Caco-2 (cell line): ENCODE results near the gene CHSY1. TPM values are rescaled to one million over a fixed set of nuclear protein-coding genes. Genes with fewer than 3 reads are reported as not detected.

Experiments used
- BruUV-seq: library from RNA; stranded (reverse); fragments of 400-500 nt; replicated peaks from 2 replicates; lab custom pipeline; 2021; lab: Mats Ljungman, UMichigan
- CTCF ChIA-PET: fragments of 300-600 bp; sonication (Branson Sonifier 250); formaldehyde crosslinking; loops from one replicate; lab custom pipeline; 2022; ENCODE audit warnings: antibody characterized with exemption; lab: Charles Lee
- POLR2A ChIA-PET: fragments of 300-600 bp; sonication (Branson Sonifier 250); formaldehyde crosslinking; loops from one replicate; lab custom pipeline; 2022; ENCODE audit warnings: antibody characterized with exemption; lab: Charles Lee
- DNase-seq, 2 experiments: peaks; one replicate each; pipeline versions ENCODE4 v3.0.0 to v3.0.0-alpha.2; 2020 to 2022
- H3K27me3 ChIP-seq: replicated peaks from 2 replicates; pipeline ENCODE4 v1.6.0; 2011; ENCODE audit warnings: low read length; ENCODE audit not compliant: control insufficient read depth, insufficient read depth
- H3K36me3 ChIP-seq: 2 replicates; pipeline ENCODE4 v1.5.1; 2011; ENCODE audit warnings: low read length; ENCODE audit not compliant: control insufficient read depth, insufficient read depth
- H3K4me1 ChIP-seq: fragments of 250-450 bp; sonication (Bioruptor Pico); 2 replicates; pipeline ENCODE4 v1.5.1; 2020; ENCODE audit warnings: mild to moderate bottlenecking
- H3K4me3 ChIP-seq: 2 replicates; pipeline ENCODE4 v1.5.1; 2011; ENCODE audit warnings: low read depth, mild to moderate bottlenecking, control low read depth, low read length
- H3K9me3 ChIP-seq: fragments of 250-450 bp; sonication (Bioruptor Pico); 2 replicates; pipeline ENCODE4 v1.5.1; 2020; ENCODE audit warnings: mild to moderate bottlenecking, moderate library complexity
- H3K27ac Mint-ChIP-seq: one replicate; pipeline ENCODE4 v1.8.0; 2022; ENCODE audit warnings: mixed read lengths; ENCODE audit not compliant: unreplicated experiment
- H3K27me3 Mint-ChIP-seq: one replicate; pipeline ENCODE4 v1.8.0; 2022; ENCODE audit warnings: mixed read lengths; ENCODE audit not compliant: insufficient read depth, unreplicated experiment
- H3K36me3 Mint-ChIP-seq: one replicate; pipeline ENCODE4 v1.8.0; 2022; ENCODE audit warnings: mild to moderate bottlenecking, mixed read lengths; ENCODE audit not compliant: insufficient read depth, unreplicated experiment
- H3K4me1 Mint-ChIP-seq: one replicate; pipeline ENCODE4 v1.8.0; 2022; ENCODE audit warnings: low read depth, mixed read lengths; ENCODE audit not compliant: unreplicated experiment
- H3K4me3 Mint-ChIP-seq: one replicate; pipeline ENCODE4 v1.8.0; 2022; ENCODE audit warnings: mild to moderate bottlenecking, moderate library complexity, mixed read lengths; ENCODE audit not compliant: unreplicated experiment
- H3K9me3 Mint-ChIP-seq: one replicate; pipeline ENCODE4 v1.8.0; 2022; ENCODE audit warnings: mixed read lengths; ENCODE audit not compliant: unreplicated experiment
- CTCF ChIP-seq, 2 experiments: fragments of 200-600 bp in 1 of 2; IDR thresholded peaks; 1 replicate in 1 of 2; 2 replicates in 1 of 2; pipeline versions ENCODE4 v1.5.1 to v1.8.0; 2011 to 2022; ENCODE audit warnings: antibody characterized with exemption in 1 of 2, control low read depth in 1 of 2, inconsistent platforms in 1 of 2, low read depth in 1 of 2, low read length in 1 of 2, mild to moderate bottlenecking in 1 of 2, moderate library complexity in 1 of 2; ENCODE audit not compliant: insufficient read depth in 1 of 2, severe bottlenecking in 1 of 2, unreplicated experiment in 1 of 2
- intact Hi-C: fragments of 100-400 bp; cut with micrococcal nuclease; formaldehyde crosslinking; loops from one replicate; pipeline ENCODE4 v1.10.0; 2022; ENCODE audit not compliant: unreplicated experiment
- total RNA-seq: library from RNA; stranded (reverse); gene quantifications from 2 replicates; pipeline ENCODE4 v1.2.3, GENCODE V29; 2022

The CHSY1 gene
- total RNA-seq, 1 experiment from 2014 or later = 18.7 TPM

DNA sequence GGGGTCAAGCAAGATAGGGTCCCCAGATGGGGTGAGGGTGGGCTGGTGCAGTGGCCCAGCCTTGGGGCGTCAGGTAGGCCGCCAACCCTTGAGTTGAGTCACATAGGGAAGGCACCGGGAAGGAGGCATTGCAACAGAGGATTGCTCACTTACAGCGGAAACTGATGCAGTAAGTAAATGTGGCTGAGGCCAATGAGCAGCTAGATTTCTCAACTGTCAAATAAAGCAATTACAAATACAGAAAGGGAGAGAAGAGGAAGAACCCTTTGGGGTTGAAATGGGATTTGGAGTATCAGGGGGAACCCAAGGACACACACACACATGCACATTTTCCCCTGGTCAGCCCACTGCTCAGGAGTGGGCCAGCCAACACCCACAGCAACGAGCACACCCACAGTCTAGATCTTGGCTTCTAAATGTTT is 44.0 kb downstream of the CHSY1 start:
- Histone ChIP-seq H3K4me3 (no peak overlapping the region), H3K9me3 (no peaks in the 10 kb centered on the region), H3K27me3 (no peaks in the 10 kb centered on the region), H3K36me3 (no peaks in the 10 kb centered on the region; the same call in 1 of the 2 replicates), H3K4me1 (0 out of 2 replicates have a peak, but pooled peaks cover 8% of the 10 kb centered on the region)
- ChIA-PET CTCF (no interaction called here), POLR2A (no interaction called here)
- H3K4me3 Mint-ChIP-seq = no peak overlapping the region
- no TSS peak for BruUV-seq
- DNase-seq = no peak
- no peaks in the 10 kb centered on the region for H3K9me3 Mint-ChIP-seq
- no peak for TF ChIP-seq CTCF (IDR thresholded peaks at IDR 0.05; ENCODE audit: insufficient read depth in 1 of 2, low read depth in 1 of 2, low read length in 1 of 2, severe bottlenecking in 1 of 2, unreplicated experiment in 1 of 2)
- intact Hi-C loops = no loop called here
- H3K27me3 Mint-ChIP-seq = no peaks in the 10 kb centered on the region
- peaks cover 10% of the 10 kb centered on the region for H3K4me1 Mint-ChIP-seq
- no peak overlapping the region for H3K27ac Mint-ChIP-seq
- no peaks in the 10 kb centered on the region for H3K36me3 Mint-ChIP-seq

DNA sequence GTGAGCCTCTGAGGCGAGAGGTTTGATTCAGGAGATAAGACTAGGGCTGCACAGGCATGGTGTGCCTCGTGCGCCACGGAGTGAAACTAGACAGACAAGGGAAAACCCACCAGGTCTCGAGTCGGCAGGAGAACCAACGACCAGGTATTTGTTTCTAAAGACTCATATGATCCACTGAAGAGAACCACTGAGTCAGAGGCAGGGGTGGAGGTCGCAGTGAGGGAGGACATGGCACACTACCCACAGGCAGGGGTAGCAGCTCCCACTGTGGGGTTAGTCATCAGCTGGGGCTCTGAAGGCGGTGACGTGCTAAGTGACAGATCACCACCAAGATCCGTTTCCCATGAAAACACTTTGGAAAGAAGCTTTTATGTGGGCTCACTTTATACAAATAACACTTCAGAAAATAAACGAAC is 45.7 kb downstream of the CHSY1 start:
- H3K27me3 ChIP-seq = no peaks in the 10 kb centered on the region
- CTCF ChIA-PET = no interaction called here
- no peak overlapping the region for H3K4me3 ChIP-seq
- H3K4me1 ChIP-seq = 0 out of 2 replicates have a peak, but pooled peaks cover 6% of the 10 kb centered on the region
- H3K36me3 Mint-ChIP-seq = no peaks in the 10 kb centered on the region
- POLR2A ChIA-PET = no interaction called here
- no peaks in the 10 kb centered on the region for H3K9me3 ChIP-seq
- intact Hi-C loops = no loop called here
- no peaks in the 10 kb centered on the region for H3K27me3 Mint-ChIP-seq
- H3K4me1 Mint-ChIP-seq = peaks cover 4% of the 10 kb centered on the region
- no peak for DNase-seq
- no peak overlapping the region for H3K4me3 Mint-ChIP-seq
- H3K9me3 Mint-ChIP-seq = no peaks in the 10 kb centered on the region
- TF ChIP-seq CTCF (IDR thresholded peaks at IDR 0.05; ENCODE audit: insufficient read depth in 1 of 2, low read depth in 1 of 2, low read length in 1 of 2, severe bottlenecking in 1 of 2, unreplicated experiment in 1 of 2) = no peak
- no peak overlapping the region for H3K27ac Mint-ChIP-seq
- no TSS peak for BruUV-seq
- H3K36me3 ChIP-seq = no peaks in the 10 kb centered on the region; the same call in 1 of the 2 replicates

DNA sequence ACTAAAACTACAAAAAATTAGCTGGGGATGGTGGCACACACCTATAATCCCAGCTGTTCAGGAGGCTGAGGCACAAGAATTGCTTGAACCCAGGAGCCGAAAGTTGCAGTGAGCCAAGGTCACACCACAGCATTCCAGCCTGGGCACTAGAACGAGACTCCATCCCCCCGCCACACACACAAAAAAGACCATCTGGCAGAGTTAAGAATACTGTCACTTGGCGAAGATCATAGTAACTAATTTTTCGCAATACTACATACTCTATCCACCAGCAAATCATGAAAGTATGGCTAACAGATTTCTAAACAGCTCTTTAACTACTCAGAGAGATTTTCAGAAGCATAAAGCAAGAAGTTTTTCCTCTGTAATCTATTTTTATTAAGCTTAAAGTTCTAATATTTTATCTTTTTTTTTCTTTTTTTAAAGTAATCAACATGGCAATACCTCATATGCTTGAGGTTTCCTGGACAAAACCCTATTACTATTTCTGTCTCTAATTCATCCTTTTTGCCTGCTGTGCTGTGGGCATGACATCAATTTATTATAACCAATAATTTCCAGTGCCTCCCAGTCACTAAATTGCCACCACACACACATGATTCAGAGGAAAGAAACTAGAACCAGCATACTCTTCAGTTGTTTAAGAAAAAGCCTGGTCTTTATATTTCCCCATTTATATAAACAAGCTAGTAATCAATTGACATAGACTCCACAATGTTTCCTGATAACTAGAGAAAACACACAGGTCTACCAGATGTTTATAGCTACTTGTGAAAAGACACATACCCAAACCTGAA is 46.9 kb downstream of the CHSY1 start:
- Histone ChIP-seq H3K4me3 (no peak overlapping the region), H3K4me1 (no peaks in the 10 kb centered on the region), H3K9me3 (no peaks in the 10 kb centered on the region), H3K36me3 (no peaks in the 10 kb centered on the region; the same call in 1 of the 2 replicates), H3K27me3 (no peaks in the 10 kb centered on the region)
- TF ChIP-seq CTCF (IDR thresholded peaks at IDR 0.05; ENCODE audit: insufficient read depth in 1 of 2, low read depth in 1 of 2, low read length in 1 of 2, severe bottlenecking in 1 of 2, unreplicated experiment in 1 of 2) = no peak
- Mint-ChIP-seq H3K4me3 (no peak overlapping the region), H3K36me3 (peaks cover 3% of the 10 kb centered on the region), H3K9me3 (no peaks in the 10 kb centered on the region), H3K4me1 (no peaks in the 10 kb centered on the region), H3K27ac (no peak overlapping the region), H3K27me3 (no peaks in the 10 kb centered on the region)
- POLR2A ChIA-PET = no interaction called here
- BruUV-seq = no TSS peak
- no peak for DNase-seq
- intact Hi-C loops = no loop called here
- CTCF ChIA-PET = interaction anchor here (0.6 kb wide), 1 partner anchor 10 kb away, joined by 3 read pairs; no protein-coding TSS in a partner anchor
